GM18517 (cell line): ENCODE measurements around the gene OLFM2.

Experiments
- ATAC-seq: cut with Tn5 transposase; IDR thresholded peaks from one replicate; pipeline ENCODE4 v1.9.1; 2021; ENCODE audit warnings: mild to moderate bottlenecking, moderate library complexity; ENCODE audit not compliant: unreplicated experiment

The OLFM2 gene

GRCh38 chr19:9910625-9911024 lies 25.7 kb downstream of the OLFM2 start:
- ATAC-seq: no peak

GRCh38 chr19:9909251-9909650 lies 27.1 kb downstream of the OLFM2 start:
- no peak for ATAC-seq

- ATAC-seq: no peak
Observed at GRCh38 chr19:9906475-9907087, 29.7 kb downstream of the OLFM2 start.

- no peak for ATAC-seq
Observed at GRCh38 chr19:9903336-9903735, 33.0 kb downstream of the OLFM2 start.

GRCh38 chr19:9901642-9902041 lies 34.7 kb downstream of the OLFM2 start:
- ATAC-seq: no peak

- no peak for ATAC-seq
Observed at GRCh38 chr19:9901020-9901419, 35.3 kb downstream of the OLFM2 start.

GRCh38 chr19:9891609-9892373 lies 44.5 kb downstream of the OLFM2 start:
- no peak for ATAC-seq

- ATAC-seq: no peak
Observed at GRCh38 chr19:9885077-9885552, 51.2 kb downstream of the OLFM2 start.

- ATAC-seq: no peak
Observed at GRCh38 chr19:9883764-9884163, 52.6 kb downstream of the OLFM2 start.

- no peak for ATAC-seq
Observed at GRCh38 chr19:9883231-9883758, 53.0 kb downstream of the OLFM2 start.

- no peak for ATAC-seq
Observed at GRCh38 chr19:9881720-9882119, 54.6 kb downstream of the OLFM2 start.

- no peak for ATAC-seq
Observed at GRCh38 chr19:9878511-9879196, 57.7 kb downstream of the OLFM2 start.

- ATAC-seq: no peak
Observed at GRCh38 chr19:9877780-9878510, 58.4 kb downstream of the OLFM2 start.

- ATAC-seq: no peak
Observed at GRCh38 chr19:9875796-9876195, 60.5 kb downstream of the OLFM2 start.

- ATAC-seq: no peak
Observed at GRCh38 chr19:9875031-9875627, 61.2 kb downstream of the OLFM2 start.

- ATAC-seq: no peak
Observed at GRCh38 chr19:9872618-9873242, 63.6 kb downstream of the OLFM2 start.

GRCh38 chr19:9871626-9872338 lies 64.5 kb downstream of the OLFM2 start:
- no peak for ATAC-seq

GRCh38 chr19:9868983-9869617 lies 67.2 kb downstream of the OLFM2 start:
- no peak for ATAC-seq
